ENCODE measurements around the gene ZBTB17.

The ZBTB17 gene

DNA sequence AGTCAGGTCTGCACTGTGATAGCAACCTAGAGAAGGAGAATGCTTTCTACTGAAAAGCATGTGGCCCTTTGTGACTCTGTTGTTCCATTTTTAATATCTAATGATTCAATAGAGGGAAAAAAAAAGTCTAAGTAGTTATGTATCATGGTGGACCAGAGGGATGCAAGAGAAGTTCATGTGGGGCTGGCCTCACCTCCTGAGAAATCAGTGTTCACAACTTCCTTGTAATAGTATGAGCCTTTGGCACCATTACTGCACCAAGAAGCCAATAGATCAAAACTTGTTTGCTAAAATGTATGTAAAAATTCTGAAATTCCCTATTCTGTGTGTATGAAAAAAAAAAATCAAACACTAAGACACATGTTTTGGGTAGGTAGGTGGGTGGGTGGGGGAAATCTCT is 5.0 kb downstream of the ZBTB17 start:
- no peak for DNase-seq (ENCODE audit: low read depth)
- no peak for TF ChIP-seq CTCF (conservative IDR thresholded peaks at IDR 0.05; ENCODE audit: control insufficient read depth, insufficient read depth, low read depth, low read length)
- no peak overlapping the region for H3K4me3 ChIP-seq (ENCODE audit: control insufficient read depth, low read depth, low read length)

- no peak for DNase-seq (ENCODE audit: low read depth)
- H3K4me3 ChIP-seq (ENCODE audit: control insufficient read depth, low read depth, low read length) = no peak overlapping the region
- no peak for TF ChIP-seq CTCF (conservative IDR thresholded peaks at IDR 0.05; ENCODE audit: control insufficient read depth, insufficient read depth, low read depth, low read length)
Measured at GRCh38 chr1:15969321-15969880, 6.5 kb downstream of the ZBTB17 start.

DNA sequence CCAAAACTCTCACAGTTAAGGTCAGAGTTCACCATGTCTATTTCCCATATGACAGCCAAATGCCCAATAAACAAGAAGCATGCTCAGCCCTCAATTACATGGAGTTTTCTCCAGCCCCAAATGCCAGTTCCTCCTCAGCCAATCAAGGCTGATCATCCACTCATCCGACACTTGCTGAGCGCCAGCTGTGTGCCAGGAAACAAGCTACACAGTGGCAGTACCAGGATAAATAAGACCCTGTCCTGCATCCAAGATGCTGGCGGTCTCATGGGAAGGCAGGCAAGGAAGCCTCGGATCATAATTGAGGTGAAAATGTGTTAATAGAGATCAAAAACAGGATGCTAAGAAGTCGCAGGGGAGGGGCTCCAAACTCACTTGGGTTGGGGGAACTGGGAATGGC is 7.7 kb downstream of the ZBTB17 start:
- H3K4me3 ChIP-seq (ENCODE audit: control insufficient read depth, low read depth, low read length) = no peak overlapping the region
- DNase-seq (ENCODE audit: low read depth) = no peak
- TF ChIP-seq CTCF (conservative IDR thresholded peaks at IDR 0.05; ENCODE audit: control insufficient read depth, insufficient read depth, low read depth, low read length) = no peak

DNA sequence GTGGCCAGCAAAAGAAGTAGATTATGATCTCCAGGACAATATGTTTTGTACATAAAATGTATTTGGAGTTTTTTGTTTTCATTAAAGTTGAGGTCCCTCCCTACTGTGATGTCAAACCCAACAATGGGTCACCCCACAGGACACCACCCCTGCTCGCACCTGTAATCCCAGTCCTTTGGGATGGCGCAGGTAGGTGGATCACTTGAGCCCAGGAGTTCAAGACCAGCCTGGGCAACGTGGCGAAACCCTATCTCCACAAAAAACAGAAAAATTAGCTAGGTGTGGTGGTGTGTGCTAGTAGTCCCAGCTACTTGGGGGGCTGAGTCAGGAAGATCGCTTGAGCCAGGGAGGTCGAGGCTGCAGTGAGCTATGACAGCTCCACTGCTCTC is 9.0 kb downstream of the ZBTB17 start:
- no peak for TF ChIP-seq CTCF (conservative IDR thresholded peaks at IDR 0.05; ENCODE audit: control insufficient read depth, insufficient read depth, low read depth, low read length)
- H3K4me3 ChIP-seq (ENCODE audit: control insufficient read depth, low read depth, low read length) = no peak overlapping the region
- no peak for DNase-seq (ENCODE audit: low read depth)

- H3K4me3 ChIP-seq (ENCODE audit: control insufficient read depth, low read depth, low read length) = no peak overlapping the region
Measured at GRCh38 chr1:15966081-15966955, 9.6 kb downstream of the ZBTB17 start.

DNA sequence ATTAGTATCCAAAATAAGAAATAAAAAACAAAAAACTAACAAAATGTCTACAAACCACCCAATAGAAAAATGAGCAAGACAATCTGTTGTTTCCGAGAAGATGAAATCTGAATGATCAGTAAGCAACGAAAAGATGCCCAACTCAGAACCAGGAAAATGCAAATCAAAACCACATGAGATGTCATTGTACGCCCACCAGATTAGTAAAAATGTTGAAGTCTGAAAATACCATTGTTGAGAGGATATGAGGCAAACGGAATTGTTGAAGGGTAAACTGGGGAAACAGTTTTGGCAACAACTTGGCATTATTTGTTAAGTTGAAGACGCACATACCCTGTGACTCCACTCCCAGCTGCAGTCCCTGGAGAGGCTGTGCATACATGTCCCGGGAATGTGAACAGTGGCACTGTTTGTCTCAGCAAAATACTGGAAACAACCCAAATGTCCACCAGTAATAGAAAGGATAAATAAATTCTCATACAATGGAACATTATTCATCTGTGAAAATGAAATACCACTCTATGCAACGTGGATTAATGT is 10.6 kb downstream of the ZBTB17 start:
- H3K4me3 ChIP-seq (ENCODE audit: control insufficient read depth, low read depth, low read length) = no peak overlapping the region
- no peak for TF ChIP-seq CTCF (conservative IDR thresholded peaks at IDR 0.05; ENCODE audit: control insufficient read depth, insufficient read depth, low read depth, low read length)
- DNase-seq (ENCODE audit: low read depth) = peak; percentile 94

More at GRCh38 chr1:15966081-15966955, 9.6 kb downstream of the ZBTB17 start:
- DNase-seq (ENCODE audit: low read depth) = peak; percentile 78
- TF ChIP-seq CTCF (conservative IDR thresholded peaks at IDR 0.05; ENCODE audit: control insufficient read depth, insufficient read depth, low read depth, low read length) = no peak

All from fibroblast of mammary gland (primary cell).